ENCODE data around the gene DPYD. TPM values are rescaled to one million over a fixed set of nuclear protein-coding genes. Genes with fewer than 3 reads are reported as not detected.

The DPYD gene
- total and polyA plus RNA-seq, 7 donors: 2.5 to 7.3 (median 5.1) TPM

DNA sequence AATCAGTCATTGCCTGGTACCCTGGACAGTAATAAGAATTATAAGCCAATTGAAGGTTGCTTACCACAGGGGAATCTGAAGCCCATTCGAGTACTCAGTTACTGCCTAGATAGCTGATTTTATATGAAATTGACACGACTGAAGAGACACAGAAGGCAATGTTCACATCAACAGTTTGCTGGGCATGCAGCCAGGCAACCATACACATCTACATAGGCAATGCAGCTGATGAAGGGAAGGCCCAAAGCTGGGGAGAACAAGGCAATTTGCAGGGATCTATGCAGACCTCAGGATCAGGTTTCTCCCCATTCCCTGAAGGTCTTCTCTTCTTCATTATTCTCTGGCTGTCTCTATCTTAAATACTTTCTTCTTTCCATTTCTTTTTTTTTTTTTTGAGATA lies 750.5 kb downstream of the DPYD start:
- TF ChIP-seq, protein P1, sequence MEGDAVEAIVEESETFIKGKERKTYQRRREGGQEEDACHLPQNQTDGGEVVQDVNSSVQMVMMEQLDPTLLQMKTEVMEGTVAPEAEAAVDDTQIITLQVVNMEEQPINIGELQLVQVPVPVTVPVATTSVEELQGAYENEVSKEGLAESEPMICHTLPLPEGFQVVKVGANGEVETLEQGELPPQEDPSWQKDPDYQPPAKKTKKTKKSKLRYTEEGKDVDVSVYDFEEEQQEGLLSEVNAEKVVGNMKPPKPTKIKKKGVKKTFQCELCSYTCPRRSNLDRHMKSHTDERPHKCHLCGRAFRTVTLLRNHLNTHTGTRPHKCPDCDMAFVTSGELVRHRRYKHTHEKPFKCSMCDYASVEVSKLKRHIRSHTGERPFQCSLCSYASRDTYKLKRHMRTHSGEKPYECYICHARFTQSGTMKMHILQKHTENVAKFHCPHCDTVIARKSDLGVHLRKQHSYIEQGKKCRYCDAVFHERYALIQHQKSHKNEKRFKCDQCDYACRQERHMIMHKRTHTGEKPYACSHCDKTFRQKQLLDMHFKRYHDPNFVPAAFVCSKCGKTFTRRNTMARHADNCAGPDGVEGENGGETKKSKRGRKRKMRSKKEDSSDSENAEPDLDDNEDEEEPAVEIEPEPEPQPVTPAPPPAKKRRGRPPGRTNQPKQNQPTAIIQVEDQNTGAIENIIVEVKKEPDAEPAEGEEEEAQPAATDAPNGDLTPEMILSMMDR (IDR thresholded peaks at IDR 0.05): no peak
- Histone ChIP-seq H3K36me3 (ENCODE audit: insufficient read depth in 1 of 2, low read depth in 1 of 2) (no peaks in the 10 kb centered on the region), H3K9me3 (no peaks in the 10 kb centered on the region), H3K4me3 (no peak overlapping the region), H3K27ac (no peak overlapping the region), H3K27me3 (ENCODE audit: insufficient read depth in 3 of 3, low read length in 2 of 3) (no peaks in the 10 kb centered on the region), H3K4me1 (no peaks in the 10 kb centered on the region)
- intact Hi-C loops (cut with DNase I): no loop called here
- WGBS, 3 donors: 57 to 67% (median 65%) methylated on average over 2 of the region's 2 CpGs
- no peak for ATAC-seq
- DNase-seq: no peak

DNA sequence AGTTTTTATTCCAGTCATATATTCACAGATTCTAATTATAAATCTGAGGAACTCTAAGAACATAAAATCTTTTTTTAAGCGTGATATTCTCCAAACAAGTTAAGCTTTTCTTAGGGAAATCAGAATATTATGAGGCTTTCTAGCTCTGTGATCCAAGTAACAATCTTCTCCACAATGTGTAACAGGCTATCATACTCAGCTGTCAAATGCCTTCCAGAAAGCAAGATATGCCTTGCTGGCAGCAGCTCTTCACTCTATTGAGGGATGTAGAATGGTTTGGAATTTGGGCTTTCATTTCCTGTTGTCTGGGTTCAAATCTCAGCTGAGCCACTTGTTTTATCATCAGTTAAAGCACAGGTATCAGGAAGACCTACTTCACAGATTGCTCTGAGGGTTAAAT lies 752.8 kb downstream of the DPYD start:
- WGBS, 3 donors: 95 to 97% (median 96%) methylated on average over 1 of the region's 1 CpG
- intact Hi-C loops (cut with DNase I): no loop called here
- Histone ChIP-seq H3K27me3 (ENCODE audit: insufficient read depth in 3 of 3, low read length in 2 of 3) (no peaks in the 10 kb centered on the region), H3K36me3 (ENCODE audit: insufficient read depth in 1 of 2, low read depth in 1 of 2) (no peaks in the 10 kb centered on the region), H3K4me3 (no peak overlapping the region), H3K9me3 (peaks cover 5% of the 10 kb centered on the region), H3K27ac (no peak overlapping the region), H3K4me1 (no peaks in the 10 kb centered on the region)
- DNase-seq: no peak
- TF ChIP-seq, protein P1 (IDR thresholded peaks at IDR 0.05): no peak
- no peak for ATAC-seq

GRCh38 chr1:97167246-97167645 lies 753.6 kb downstream of the DPYD start:
- Histone ChIP-seq H3K27ac (no peak overlapping the region), H3K36me3 (ENCODE audit: insufficient read depth in 1 of 2, low read depth in 1 of 2) (no peaks in the 10 kb centered on the region), H3K4me1 (no peaks in the 10 kb centered on the region), H3K9me3 (peaks cover 5% of the 10 kb centered on the region), H3K4me3 (no peak overlapping the region), H3K27me3 (ENCODE audit: insufficient read depth in 3 of 3, low read length in 2 of 3) (no peaks in the 10 kb centered on the region)
- no peak for ATAC-seq
- no peak for DNase-seq
- 68 to 73% (median 69%) methylated on average over 2 of the region's 2 CpGs for WGBS, 3 donors
- intact Hi-C loops (cut with DNase I): no loop called here
- TF ChIP-seq, protein P1 (IDR thresholded peaks at IDR 0.05): no peak

GRCh38 chr1:97166626-97167025 lies 754.2 kb downstream of the DPYD start:
- no peak overlapping the region for H3K4me3 ChIP-seq
- no peak overlapping the region for H3K27ac ChIP-seq
- no peak for DNase-seq
- intact Hi-C loops (cut with DNase I): no loop called here
- TF ChIP-seq, protein P1 (IDR thresholded peaks at IDR 0.05): no peak
- ATAC-seq: no peak
- no peaks in the 10 kb centered on the region for H3K27me3 ChIP-seq (ENCODE audit: insufficient read depth in 3 of 3, low read length in 2 of 3)
- 80 to 97% (median 91%) methylated on average over 1 of the region's 1 CpG for WGBS, 3 donors
- no peaks in the 10 kb centered on the region for H3K4me1 ChIP-seq
- H3K36me3 ChIP-seq (ENCODE audit: insufficient read depth in 1 of 2, low read depth in 1 of 2): no peaks in the 10 kb centered on the region
- peaks cover 5% of the 10 kb centered on the region for H3K9me3 ChIP-seq

GRCh38 chr1:97164276-97164639 lies 756.6 kb downstream of the DPYD start:
- WGBS, 3 donors: 86 to 91% (median 88%) methylated on average over 1 of the region's 1 CpG
- intact Hi-C loops (cut with DNase I): no loop called here
- ATAC-seq: no peak

More at GRCh38 chr1:97164276-97164639, 756.6 kb downstream of the DPYD start:
- no peaks in the 10 kb centered on the region for H3K36me3 ChIP-seq (ENCODE audit: insufficient read depth in 1 of 2, low read depth in 1 of 2)
- H3K27ac ChIP-seq: no peak overlapping the region
- TF ChIP-seq, protein P1 (IDR thresholded peaks at IDR 0.05): no peak
- H3K4me1 ChIP-seq: no peaks in the 10 kb centered on the region
- peaks cover 5% of the 10 kb centered on the region for H3K9me3 ChIP-seq
- no peak for DNase-seq
- H3K27me3 ChIP-seq (ENCODE audit: insufficient read depth in 3 of 3, low read length in 2 of 3): no peaks in the 10 kb centered on the region
- H3K4me3 ChIP-seq: no peak overlapping the region

Measured in psoas muscle (tissue), 8 donors.